GM18502 (cell line): ENCODE measurements around the gene FZD7.

Experiments
- ATAC-seq: cut with Tn5 transposase; IDR thresholded peaks from one replicate; pipeline ENCODE4 v1.9.1; 2021; ENCODE audit warnings: mild to moderate bottlenecking; ENCODE audit not compliant: unreplicated experiment, poor library complexity

FZD7 gene

DNA sequence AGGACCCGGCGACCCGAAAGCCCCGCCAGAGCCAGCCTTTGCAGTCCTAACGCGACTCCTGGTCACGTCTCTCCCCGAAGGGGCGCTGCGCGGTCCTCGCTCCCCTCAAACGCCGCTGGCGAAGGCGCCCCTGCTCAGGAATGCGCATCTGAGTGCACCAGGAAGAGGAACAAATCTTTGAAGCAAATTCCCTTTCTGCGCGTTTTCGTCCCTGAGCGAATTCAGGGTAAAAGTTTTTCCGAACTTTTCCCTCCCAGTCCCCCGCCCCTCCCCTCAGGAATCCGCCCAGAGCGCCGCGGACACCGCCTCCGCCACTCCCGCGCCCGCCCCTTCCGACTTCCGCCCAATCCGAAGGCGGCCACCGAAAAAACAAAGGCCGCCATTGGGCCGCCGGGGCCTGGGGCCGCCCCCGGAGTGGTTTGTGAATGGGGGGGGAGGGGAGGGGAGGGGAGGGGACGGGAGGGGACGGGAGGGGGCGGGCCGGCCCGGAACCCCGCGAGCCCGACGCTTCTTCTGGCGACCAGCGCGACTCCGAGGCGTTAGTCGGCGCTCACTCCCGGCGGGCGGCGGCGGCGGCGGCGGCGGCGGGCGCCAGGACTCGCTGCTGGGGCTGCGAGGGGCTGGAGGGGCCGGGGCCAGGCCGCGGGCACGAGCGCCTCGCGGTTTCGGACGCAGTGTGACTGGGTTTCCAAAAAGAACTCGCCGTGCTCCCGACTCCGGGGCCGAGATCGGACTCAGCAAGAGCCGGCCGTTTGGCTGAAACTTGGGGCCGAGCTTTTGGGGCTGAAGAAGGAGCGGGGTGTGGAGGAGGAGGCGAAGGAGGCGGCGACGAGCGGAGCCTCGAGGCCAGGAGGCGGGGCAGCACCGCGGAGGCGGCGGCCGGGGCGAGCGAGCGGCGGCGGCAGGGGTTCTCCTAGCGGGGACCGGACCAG, at the start of gene FZD7:
Gene FZD7, plus strand, starts transcription at position 539 of the 932 bp plus-strand sequence. CDS start 793 bp downstream, outside the sequence.
- peak; percentile 81 for ATAC-seq

- ATAC-seq, result no peak
Observed at GRCh38 chr2:201984333-201984732, 49.3 kb upstream of the FZD7 start.

- ATAC-seq, result no peak
Observed at GRCh38 chr2:201984800-201985525, 48.7 kb upstream of the FZD7 start.

GRCh38 chr2:201985728-201986462, 47.8 kb upstream of the FZD7 start:
- no peak for ATAC-seq

DNA sequence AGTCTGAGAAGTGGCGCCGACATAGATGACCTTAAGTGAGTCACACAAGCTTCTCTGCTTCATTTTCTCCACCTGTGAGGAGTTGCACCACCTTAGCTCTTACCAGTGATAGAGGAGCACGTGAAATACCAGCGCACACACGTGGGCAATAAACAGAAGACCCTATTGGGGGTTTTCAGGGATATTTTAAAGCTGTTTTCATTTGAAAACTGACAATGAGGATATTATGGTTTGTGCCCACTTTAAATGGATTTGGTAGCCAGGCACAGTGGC, 47.3 kb upstream of the FZD7 start:
- ATAC-seq, result no peak

DNA sequence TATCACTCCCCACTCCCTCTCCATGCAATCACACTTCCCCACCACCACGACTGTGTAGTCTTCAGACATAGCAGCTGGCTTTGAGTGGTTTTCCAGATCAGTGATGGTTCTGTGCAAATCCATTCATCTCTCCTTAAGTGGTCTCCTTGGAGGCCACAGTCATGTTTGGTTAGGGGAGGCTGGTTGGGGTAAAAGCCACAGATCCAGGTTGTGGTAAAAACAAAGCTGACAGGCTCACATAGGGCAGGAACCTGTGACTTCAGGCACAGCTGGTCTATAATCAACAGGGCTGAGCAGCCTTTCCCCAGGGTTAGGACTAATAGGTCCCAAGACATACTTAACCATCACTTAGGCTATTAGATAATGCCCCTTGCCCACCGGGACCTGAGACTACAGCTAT, 46.2 kb upstream of the FZD7 start:
- ATAC-seq, result no peak

DNA sequence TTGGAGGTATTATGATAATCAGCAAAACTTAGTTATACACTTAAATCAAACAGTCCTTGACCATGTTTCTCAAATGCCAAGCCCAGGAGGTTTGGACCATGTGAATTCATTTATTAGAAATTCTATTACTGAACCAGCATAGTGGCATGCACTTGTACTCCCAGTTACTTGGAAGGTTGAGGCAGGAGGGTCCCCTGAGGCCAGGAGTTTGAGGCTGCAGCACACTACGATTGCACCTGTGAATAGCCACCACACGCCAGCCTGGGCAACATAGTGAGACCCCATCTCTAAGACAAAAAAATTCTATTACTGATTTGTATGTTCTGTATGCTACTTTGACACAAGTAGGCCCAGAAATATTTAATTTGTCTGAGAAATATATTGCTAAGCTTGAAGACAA, 43.6 kb upstream of the FZD7 start:
- ATAC-seq, result no peak

- no peak for ATAC-seq
Observed at GRCh38 chr2:201992960-201993359, 40.7 kb upstream of the FZD7 start.

DNA sequence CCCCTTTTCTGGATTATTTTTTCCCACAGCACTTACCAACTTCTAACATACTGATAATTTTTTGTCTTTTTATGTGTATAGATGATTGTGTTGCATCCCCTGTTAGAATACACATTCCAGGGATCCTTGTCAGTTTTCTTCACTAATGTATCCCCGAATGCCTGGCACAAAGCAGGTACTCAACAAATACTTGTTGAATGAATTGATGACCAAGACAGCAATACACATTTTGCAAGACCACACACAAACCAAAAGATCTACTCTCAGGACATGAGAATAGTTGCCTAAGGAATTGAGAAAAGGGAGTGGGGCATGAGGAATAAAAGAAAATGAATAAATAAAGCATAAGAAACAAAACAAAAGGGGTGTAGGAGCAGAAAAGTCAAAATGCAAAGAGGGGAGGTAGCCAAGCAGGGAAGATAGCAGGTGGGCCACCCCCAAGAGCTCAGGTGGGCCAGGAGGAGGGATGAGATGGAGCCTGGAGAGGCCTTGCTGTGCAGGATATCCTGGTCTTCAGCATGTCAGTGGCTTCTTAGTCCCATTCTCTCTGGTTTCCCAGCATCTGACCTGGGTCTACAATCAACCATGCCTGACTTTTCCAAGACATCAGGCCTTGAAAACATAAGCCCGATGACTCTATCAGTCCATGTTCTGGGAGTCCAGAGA, 38.5 kb upstream of the FZD7 start:
- no peak for ATAC-seq

- no peak for ATAC-seq
Observed at GRCh38 chr2:201996006-201996405, 37.6 kb upstream of the FZD7 start.

GRCh38 chr2:201996679-201997314, 36.9 kb upstream of the FZD7 start:
- ATAC-seq, result no peak

GRCh38 chr2:201999279-201999678, 34.4 kb upstream of the FZD7 start:
- ATAC-seq, result no peak

DNA sequence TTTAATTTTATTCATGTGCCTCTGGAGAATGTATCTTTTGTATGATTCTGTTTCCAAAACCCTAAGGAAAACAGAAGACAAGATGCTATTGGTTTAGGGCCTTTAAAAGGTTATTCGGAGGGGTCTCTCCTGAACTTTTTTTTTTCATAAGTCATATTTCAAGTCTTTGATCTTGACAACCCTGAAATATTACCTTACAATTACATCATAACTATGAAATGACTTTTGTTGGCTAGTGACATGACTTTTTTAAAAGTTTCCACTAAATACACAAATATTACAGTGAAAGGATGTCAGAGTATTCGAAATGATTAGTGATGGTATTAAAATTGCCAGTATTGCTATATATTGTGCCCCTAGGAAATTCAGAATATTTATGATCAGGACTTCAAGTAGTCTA, 31.8 kb upstream of the FZD7 start:
- no peak for ATAC-seq

- no peak for ATAC-seq
Observed at GRCh38 chr2:202002381-202002780, 31.3 kb upstream of the FZD7 start.

DNA sequence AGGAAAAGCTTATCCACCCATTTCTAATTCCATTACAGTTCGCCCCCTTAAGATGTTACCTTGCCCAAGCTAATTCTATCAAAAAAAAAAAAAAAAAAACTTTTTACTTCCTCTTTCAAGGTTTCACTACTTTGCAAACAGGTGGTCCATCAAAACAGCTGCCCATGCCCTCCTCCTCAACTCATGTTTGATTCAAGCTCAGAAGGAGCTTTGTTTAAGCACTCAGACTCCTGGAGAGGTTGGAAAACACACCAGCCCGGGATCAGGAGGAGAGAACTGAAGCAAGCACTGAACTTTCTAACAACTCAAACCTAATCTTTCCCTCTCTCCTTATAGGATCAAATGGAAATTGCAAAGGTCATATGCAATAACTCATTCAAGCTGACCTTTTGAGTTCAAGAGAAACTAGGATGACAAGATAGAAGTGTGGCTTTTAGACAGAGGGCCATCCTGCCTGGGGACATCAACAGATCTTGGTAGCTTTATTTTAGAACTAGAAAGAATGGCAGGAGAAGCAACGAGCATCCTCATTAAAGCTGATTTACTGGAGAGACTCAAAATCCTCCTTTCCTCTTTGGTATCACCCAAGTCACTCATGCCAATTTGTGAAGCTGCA, 28.3 kb upstream of the FZD7 start:
- no peak for ATAC-seq

DNA sequence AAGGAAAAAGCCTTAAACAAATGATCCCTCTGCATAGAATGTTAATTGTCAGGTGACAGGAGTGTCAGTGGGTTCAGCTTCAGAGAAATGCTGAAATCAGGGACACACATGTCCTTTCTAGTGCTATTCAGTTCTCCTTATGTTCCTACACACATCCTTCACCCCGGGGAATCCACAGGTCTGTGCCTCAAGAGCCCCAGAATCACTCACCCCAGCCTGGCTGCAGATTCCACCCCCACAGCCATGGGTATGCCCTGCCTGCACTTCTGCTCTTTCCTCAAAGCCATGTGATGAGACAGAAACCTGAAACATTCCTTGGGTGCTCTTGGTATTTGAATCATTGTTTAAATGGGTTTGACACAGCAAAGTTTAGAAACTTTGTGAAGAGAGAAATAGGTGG, 27.4 kb upstream of the FZD7 start:
- no peak for ATAC-seq

DNA sequence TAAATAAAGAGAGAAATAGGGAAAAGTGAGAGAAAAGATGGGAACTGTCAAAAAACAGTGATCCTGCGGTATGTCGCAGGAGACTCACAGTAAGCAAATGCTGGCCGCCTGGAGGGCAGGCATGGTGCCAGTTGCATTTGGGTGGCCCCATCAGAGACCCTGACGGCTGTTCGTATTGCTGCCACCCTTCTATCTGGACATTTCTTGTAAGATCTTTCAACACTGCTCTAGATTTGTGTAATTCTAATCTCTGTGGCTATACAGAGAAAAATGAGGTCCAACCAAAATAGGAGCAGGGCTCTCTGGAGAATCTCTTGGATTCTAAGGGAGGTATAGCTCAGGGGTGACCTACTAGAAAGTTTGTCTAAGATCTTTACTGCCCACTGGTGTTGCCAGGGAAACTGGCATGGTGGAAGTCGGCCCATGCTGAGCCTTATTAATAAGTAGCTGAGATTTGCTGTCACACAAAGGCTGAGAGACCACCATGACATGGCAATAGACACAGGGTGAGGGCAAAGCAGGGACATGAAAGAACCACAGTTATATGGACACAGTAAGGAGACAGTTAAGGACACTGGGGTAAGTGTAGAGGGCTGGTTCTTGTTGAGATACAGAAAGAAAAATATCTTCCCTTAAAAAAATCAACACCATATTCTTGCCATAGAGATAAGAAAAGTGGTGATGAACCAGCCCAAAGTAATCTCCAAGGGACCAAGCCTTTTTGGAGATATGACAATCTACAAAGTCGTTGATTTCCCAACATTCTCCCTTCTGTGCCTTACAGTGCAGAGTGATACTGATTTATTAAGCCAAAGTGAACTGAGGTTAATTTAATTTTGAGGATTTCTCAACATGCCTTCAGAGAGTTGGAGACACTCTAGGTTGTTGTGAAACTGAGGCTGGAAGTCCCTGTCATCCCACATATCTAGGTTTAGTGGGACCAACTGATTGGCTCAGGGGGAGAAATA, 26.4 kb upstream of the FZD7 start:
- no peak for ATAC-seq

DNA sequence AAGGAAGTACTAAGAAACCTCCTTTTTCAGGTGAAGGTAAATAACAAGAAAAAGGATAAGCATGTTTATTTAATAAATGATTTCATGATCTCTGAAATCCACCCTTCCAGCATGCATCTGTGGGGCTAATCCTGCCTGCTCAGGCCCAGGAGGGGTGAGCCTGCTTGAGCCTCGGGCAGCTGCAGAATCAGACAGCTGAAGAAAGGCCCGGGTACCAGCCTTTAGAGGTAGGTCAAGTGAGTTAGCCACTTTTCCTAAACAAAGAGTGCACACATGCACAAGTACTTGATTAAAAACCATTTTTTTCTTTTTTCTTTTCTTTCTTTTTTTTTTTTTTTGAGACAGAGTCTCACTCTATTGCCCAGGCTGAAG, 25.7 kb upstream of the FZD7 start:
- ATAC-seq, result no peak
